ENCODE measurements around the gene TOM1L2.
A peak's percentile ranks its signal among the peaks of the same experiment; 100 is the strongest.
"Not testable (repeated sequence)": the region's sequence is repeated elsewhere in the genome, so short reads cannot be mapped to it uniquely, and the experiment has no call there.

TOM1L2 gene

GRCh38 chr17:17808706-17809432 is 163.3 kb downstream of the TOM1L2 start:
- no peak for TF ChIP-seq CTCF (IDR thresholded peaks at IDR 0.05; ENCODE audit: low read depth, low read length)
- H3K4me3 ChIP-seq (replicated peaks in 1 of 2; ENCODE audit: low read depth in 2 of 2, low read length in 2 of 2) = no peak overlapping the region
- DNase-seq (ENCODE audit: low read depth in 2 of 2) = peak; percentile 35 to 63

GRCh38 chr17:17808200-17808599 is 164.0 kb downstream of the TOM1L2 start:
- DNase-seq (ENCODE audit: low read depth in 2 of 2); H3K4me3 ChIP-seq (replicated peaks in 1 of 2; ENCODE audit: low read depth in 2 of 2, low read length in 2 of 2): not testable (repeated sequence)

- TF ChIP-seq CTCF (IDR thresholded peaks at IDR 0.05; ENCODE audit: low read depth, low read length) = no peak
- no peak for DNase-seq (ENCODE audit: low read depth in 2 of 2)
These were observed 164.8 kb downstream of the TOM1L2 start for GRCh38 chr17:17807440-17807839.

GRCh38 chr17:17806611-17807274 is 165.5 kb downstream of the TOM1L2 start:
- no peak for TF ChIP-seq CTCF (IDR thresholded peaks at IDR 0.05; ENCODE audit: low read depth, low read length)
- DNase-seq (ENCODE audit: low read depth in 2 of 2) = no peak
- no peak overlapping the region for H3K4me3 ChIP-seq (replicated peaks in 1 of 2; ENCODE audit: low read depth in 2 of 2, low read length in 2 of 2)

More at GRCh38 chr17:17807440-17807839, 164.8 kb downstream of the TOM1L2 start:
- H3K4me3 ChIP-seq (replicated peaks in 1 of 2; ENCODE audit: low read depth in 2 of 2, low read length in 2 of 2) = no peak overlapping the region

- no peak for DNase-seq (ENCODE audit: low read depth in 2 of 2)
- no peak overlapping the region for H3K4me3 ChIP-seq (replicated peaks in 1 of 2; ENCODE audit: low read depth in 2 of 2, low read length in 2 of 2)
- no peak for TF ChIP-seq CTCF (IDR thresholded peaks at IDR 0.05; ENCODE audit: low read depth, low read length)
These were observed 166.2 kb downstream of the TOM1L2 start for GRCh38 chr17:17806035-17806434.

GRCh38 chr17:17805575-17805974 is 166.6 kb downstream of the TOM1L2 start:
- no peak overlapping the region for H3K4me3 ChIP-seq (replicated peaks in 1 of 2; ENCODE audit: low read depth in 2 of 2, low read length in 2 of 2)
- no peak for TF ChIP-seq CTCF (IDR thresholded peaks at IDR 0.05; ENCODE audit: low read depth, low read length)
- no peak for DNase-seq (ENCODE audit: low read depth in 2 of 2)

GRCh38 chr17:17804007-17804406 is 168.2 kb downstream of the TOM1L2 start:
- DNase-seq (ENCODE audit: low read depth in 2 of 2) = no peak
- no peak for TF ChIP-seq CTCF (IDR thresholded peaks at IDR 0.05; ENCODE audit: low read depth, low read length)
- no peak overlapping the region for H3K4me3 ChIP-seq (replicated peaks in 1 of 2; ENCODE audit: low read depth in 2 of 2, low read length in 2 of 2)

All from cardiac fibroblast (primary cell).